Transverse colon (tissue), 4 donors: Measurements from ENCODE around the gene COG5. TPM values are rescaled to one million over a fixed set of nuclear protein-coding genes. Genes with fewer than 3 reads are reported as not detected.

Experiments used
- DNase-seq: peaks from one replicate; pipeline ENCODE4 v3.0.0-alpha.2; 2019
- H3K27ac ChIP-seq, 4 donors: fragments of 200-600 bp; sonication (generic); 2 replicates each; pipeline ENCODE4 v1.5.1; 2016 to 2018; ENCODE audit warnings: inconsistent platforms in 4 of 4
- H3K27me3 ChIP-seq: fragments of 200-600 bp; sonication (generic); 2 replicates; pipeline ENCODE4 v1.5.1; 2017; ENCODE audit warnings: inconsistent platforms
- H3K36me3 ChIP-seq, 4 donors: fragments of 200-600 bp; sonication (generic); 2 replicates each; pipeline ENCODE4 v1.5.1; 2017 to 2019; ENCODE audit warnings: inconsistent platforms in 4 of 4
- H3K4me1 ChIP-seq, 4 donors: fragments of 200-600 bp; sonication (generic); 2 replicates each; pipeline ENCODE4 v1.5.1; 2017 to 2020; ENCODE audit warnings: inconsistent platforms in 4 of 4
- H3K4me3 ChIP-seq, 4 donors: fragments of 200-600 bp; sonication (generic); 1 replicate in 1 of 4; 2 replicates in 3 of 4; pipeline versions ENCODE4 v1.5.1 to v1.6.1; 2017 to 2019; ENCODE audit warnings: inconsistent platforms in 4 of 4
- H3K9me3 ChIP-seq, 2 donors: fragments of 200-600 bp; sonication (generic); 2 replicates each; pipeline ENCODE4 v1.5.1; 2017 to 2019; ENCODE audit warnings: inconsistent platforms in 2 of 2
- CTCF ChIP-seq, 5 experiments: fragments of 200-600 bp in 3 of 5; fragments of 450-650 bp in 2 of 5; sonication (generic) in 3 of 5; IDR thresholded peaks; 1 replicate in 2 of 5; 2 replicates in 3 of 5; pipeline ENCODE4 v1.5.1; 2016 to 2017; ENCODE audit warnings: antibody characterized with exemption in 5 of 5, inconsistent platforms in 3 of 5, mild to moderate bottlenecking in 2 of 5, moderate library complexity in 1 of 5
- EP300 ChIP-seq: sonication (generic); formaldehyde crosslinking; IDR thresholded peaks from one replicate; pipeline ENCODE4 v1.6.1; 2017; ENCODE audit warnings: antibody characterized with exemption, low read depth
- POLR2A ChIP-seq: fragments of 450-650 bp; IDR thresholded peaks from one replicate; pipeline ENCODE4 v1.6.1; 2016; ENCODE audit warnings: antibody characterized with exemption, mild to moderate bottlenecking, moderate library complexity
- POLR2AphosphoS5 ChIP-seq, 3 donors: sonication (generic); formaldehyde crosslinking; IDR thresholded peaks; one replicate each; pipeline ENCODE4 v1.6.1; 2016; ENCODE audit warnings: antibody characterized with exemption in 3 of 3
- WGBS, 2 donors: methylation state at CpG; one replicate each; pipeline ENCODE4 v1.1.5; 2018; ENCODE audit warnings: low coverage in 1 of 2; 5-methylcytosine and 5-hydroxymethylcytosine counted together
- in situ Hi-C, 4 donors: fragments of 200-750 bp; cut with MboI; loops; one replicate each; pipeline versions ENCODE4 v1.15.0 to v1.15.1; 2017; ENCODE audit warnings: low sequenced_read_pairs in 3 of 4, low pct_ligation_motif_present in 1 of 4, low pct_unique_long_range_greater_than_20kb in 1 of 4
- intact Hi-C: fragments of 100-400 bp; cut with DNase I; formaldehyde crosslinking; loops from one replicate; pipeline ENCODE4 v1.15.1; 2023; ENCODE audit warnings: low total_unique reads
- total RNA-seq, 4 donors: library from RNA; depleted of rRNA; stranded (reverse); fragments of >200 nt; gene quantifications; one replicate each; pipeline ENCODE4 v1.1.0, GENCODE V29; 2016

Gene COG5
- total RNA-seq, 4 donors from 2014 or later = 15.7 to 48.2 (median 35.7) TPM

GRCh38 chr7:107503687-107504086 is 60.0 kb downstream of the COG5 start:
- Histone ChIP-seq H3K27ac (no peak overlapping the region), H3K4me1 (peaks cover 5 to 18% (median 13%) of the 10 kb centered on the region in 4 donors), H3K9me3 (no peaks in the 10 kb centered on the region), H3K4me3 (no peak overlapping the region), H3K27me3 (no peaks in the 10 kb centered on the region), H3K36me3 (no peaks in the 10 kb centered on the region)
- no peak for DNase-seq
- TF ChIP-seq POLR2AphosphoS5 (IDR thresholded peaks at IDR 0.05) (no peak), CTCF (IDR thresholded peaks at IDR 0.05) (no peak), EP300 (no peak), POLR2A (no peak)
- in situ Hi-C loops (no loop called here), intact Hi-C loops (no loop called here)

- Histone ChIP-seq H3K4me3 (no peak overlapping the region), H3K4me1 (peaks cover 5 to 18% (median 13%) of the 10 kb centered on the region in 4 donors), H3K27ac (no peak overlapping the region), H3K9me3 (no peaks in the 10 kb centered on the region), H3K36me3 (no peaks in the 10 kb centered on the region), H3K27me3 (no peaks in the 10 kb centered on the region)
- 80 to 90% methylated on average over 2 of the region's 2 CpGs for WGBS, 2 donors
- no peak for TF ChIP-seq POLR2A
- TF ChIP-seq POLR2AphosphoS5 (IDR thresholded peaks at IDR 0.05) = no peak
- no peak for TF ChIP-seq CTCF (IDR thresholded peaks at IDR 0.05)
- no peak for TF ChIP-seq EP300
- DNase-seq = no peak
- in situ Hi-C loops = no loop called here
- intact Hi-C loops = no loop called here
Observed at GRCh38 chr7:107502797-107503196, 60.9 kb downstream of the COG5 start.

GRCh38 chr7:107502154-107502553 is 61.6 kb downstream of the COG5 start:
- DNase-seq = no peak
- TF ChIP-seq POLR2A (no peak), POLR2AphosphoS5 (IDR thresholded peaks at IDR 0.05) (no peak), EP300 (no peak), CTCF (IDR thresholded peaks at IDR 0.05) (no peak)
- no peak overlapping the region for H3K4me3 ChIP-seq
- 76 to 87% methylated on average over 3 of the region's 3 CpGs for WGBS, 2 donors
- H3K27me3 ChIP-seq = no peaks in the 10 kb centered on the region
- peaks cover 5 to 18% (median 13%) of the 10 kb centered on the region in 4 donors for H3K4me1 ChIP-seq
- no peak overlapping the region for H3K27ac ChIP-seq
- in situ Hi-C loops (no loop called here), intact Hi-C loops (no loop called here)
- no peaks in the 10 kb centered on the region for H3K9me3 ChIP-seq
- H3K36me3 ChIP-seq = no peaks in the 10 kb centered on the region

- peak; percentile 23 for DNase-seq
- no peaks in the 10 kb centered on the region for H3K36me3 ChIP-seq
- intact Hi-C loops (no loop called here), in situ Hi-C loops (no loop called here)
- H3K27me3 ChIP-seq = no peaks in the 10 kb centered on the region
- H3K4me3 ChIP-seq = no peak overlapping the region
- H3K4me1 ChIP-seq = peaks cover 4 to 12% (median 9%) of the 10 kb centered on the region in 4 donors
- TF ChIP-seq CTCF (IDR thresholded peaks at IDR 0.05) (peak in 4 of 5 experiments; percentile 26 to 44 (median 30)), POLR2AphosphoS5 (IDR thresholded peaks at IDR 0.05) (no peak), EP300 (no peak), POLR2A (no peak)
- H3K27ac ChIP-seq = no peak overlapping the region
- no peaks in the 10 kb centered on the region for H3K9me3 ChIP-seq
- WGBS, 2 donors = 91 to 95% methylated on average over 1 of the region's 1 CpG
Observed at GRCh38 chr7:107501593-107501992, 62.1 kb downstream of the COG5 start.
